Measurements from ENCODE around the gene KLF11. TPM values are rescaled to one million over a fixed set of nuclear protein-coding genes. Genes with fewer than 3 reads are reported as not detected.
"Not testable (repeated sequence)": the region's sequence is repeated elsewhere in the genome, so short reads cannot be mapped to it uniquely, and the experiment has no call there.

Gene KLF11
- total and polyA plus RNA-seq, 2 of the 8 experiments (the other 6 are each of a cell fraction or from before 2014, with no cell fraction given) = 6.4 to 10.1 TPM

- H3K23ac ChIP-seq (ENCODE audit: insufficient read length); H3K36me3 ChIP-seq (ENCODE audit: control insufficient read depth in 2 of 4, insufficient read depth in 4 of 4, low read length in 3 of 4); FAIRE-seq; H3K9ac ChIP-seq (replicated peaks in 1 of 4; ENCODE audit: extremely low read depth in 1 of 4, low read depth in 3 of 4, low read length in 3 of 4); H2AFZ ChIP-seq (ENCODE audit: low read length); H3K23me2 ChIP-seq (ENCODE audit: low read depth, low read length); H3K27me3 ChIP-seq (replicated peaks in 1 of 4; ENCODE audit: control insufficient read depth in 3 of 4, extremely low read depth in 1 of 4, insufficient read depth in 3 of 4, low read length in 3 of 4); H3K4me3 ChIP-seq (ENCODE audit: extremely low read depth in 1 of 4, insufficient read depth in 2 of 4, low read depth in 3 of 4, low read length in 4 of 4); H3K4me2 ChIP-seq (ENCODE audit: insufficient read depth in 1 of 2, low read depth in 2 of 2, low read length in 2 of 2); H3K4ac ChIP-seq (replicated peaks; ENCODE audit: insufficient read length, low read depth, low read length); H3K79me2 ChIP-seq (ENCODE audit: control insufficient read depth in 1 of 2, insufficient read depth in 2 of 2, low read length in 2 of 2); H4K91ac ChIP-seq (replicated peaks; ENCODE audit: insufficient read length, low read length); H3K56ac ChIP-seq (replicated peaks; ENCODE audit: insufficient read length, low read depth, low read length); H2BK20ac ChIP-seq (ENCODE audit: low read length); H2AK5ac ChIP-seq (ENCODE audit: low read depth, low read length); H3K9me3 ChIP-seq (ENCODE audit: insufficient read depth in 2 of 2, low read depth in 1 of 2, low read length in 1 of 2); H4K5ac ChIP-seq (ENCODE audit: insufficient read length, low read depth, low read length); H2BK5ac ChIP-seq (ENCODE audit: low read depth, low read length); H3K79me1 ChIP-seq (ENCODE audit: low read depth, low read length); H4K20me1 ChIP-seq (replicated peaks in 1 of 2; ENCODE audit: control insufficient read depth in 1 of 2, insufficient read depth in 2 of 2, low read length in 2 of 2); H2BK15ac ChIP-seq (ENCODE audit: low read length); H3K18ac ChIP-seq (ENCODE audit: extremely low read depth, low read length); H3K4me1 ChIP-seq (replicated peaks in 1 of 4; ENCODE audit: control insufficient read depth in 3 of 4, insufficient read depth in 4 of 4, low read length in 3 of 4); H2BK120ac ChIP-seq (replicated peaks; ENCODE audit: low read depth, low read length); H3K27ac ChIP-seq (ENCODE audit: low read depth, low read length); DNase-seq (ENCODE audit: low read depth in 1 of 2, low spot score in 2 of 2); CTCF ChIA-PET (ENCODE audit: partially characterized antibody); H2BK12ac ChIP-seq (ENCODE audit: low read depth, low read length); POLR2A ChIA-PET (ENCODE audit: partially characterized antibody); H3K14ac ChIP-seq (ENCODE audit: insufficient read length): not testable (repeated sequence)
- WGBS, 2 experiments (ENCODE audit: extremely low coverage in 1 of 2, insufficient coverage in 1 of 2, insufficient read length in 1 of 2, insufficient replicate concordance in 2 of 2, low coverage in 1 of 2, low lambda C conversion rate in 2 of 2, missing lambda C conversion rate in 1 of 2) = 95% methylated on average over 60 of the region's 61 CpGs; no CpG with 5 or more reads in 1 of the 2 experiments
- peak overlapping the region; percentile 5; the same call in 1 of the 2 replicates for H4K8ac ChIP-seq (ENCODE audit: extremely low read depth, insufficient read depth, low read length)
Measured at GRCh38 chr2:10011606-10012325, 31.6 kb upstream of the KLF11 start.
